ENCODE data around the gene ARID5B.

DNA sequence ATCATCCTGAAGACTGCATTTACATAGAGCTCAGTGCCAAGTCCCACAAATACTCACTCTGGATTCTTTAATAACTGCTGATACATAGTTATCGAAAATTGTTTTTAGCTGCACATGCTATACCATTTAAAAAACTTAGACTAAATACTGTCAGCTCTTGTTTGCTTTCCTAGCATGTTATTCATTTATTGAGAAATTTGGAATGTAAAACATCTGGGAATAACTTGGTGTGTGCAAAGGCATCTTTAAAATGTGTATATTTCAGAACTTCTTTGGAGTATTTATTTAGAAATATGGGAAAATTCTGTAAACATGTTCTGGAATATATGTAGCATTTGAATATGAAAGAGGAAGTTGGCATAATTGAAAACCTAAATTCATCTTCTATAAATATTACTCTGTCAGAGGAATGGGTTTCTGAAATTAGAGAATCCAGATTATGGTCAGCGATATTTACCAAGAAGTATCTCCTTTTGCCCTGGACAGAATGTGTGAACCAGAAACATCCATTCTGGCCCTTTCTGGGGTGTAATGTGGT, 119.7 kb downstream of the ARID5B start:
- TF ChIP-seq, protein P1, sequence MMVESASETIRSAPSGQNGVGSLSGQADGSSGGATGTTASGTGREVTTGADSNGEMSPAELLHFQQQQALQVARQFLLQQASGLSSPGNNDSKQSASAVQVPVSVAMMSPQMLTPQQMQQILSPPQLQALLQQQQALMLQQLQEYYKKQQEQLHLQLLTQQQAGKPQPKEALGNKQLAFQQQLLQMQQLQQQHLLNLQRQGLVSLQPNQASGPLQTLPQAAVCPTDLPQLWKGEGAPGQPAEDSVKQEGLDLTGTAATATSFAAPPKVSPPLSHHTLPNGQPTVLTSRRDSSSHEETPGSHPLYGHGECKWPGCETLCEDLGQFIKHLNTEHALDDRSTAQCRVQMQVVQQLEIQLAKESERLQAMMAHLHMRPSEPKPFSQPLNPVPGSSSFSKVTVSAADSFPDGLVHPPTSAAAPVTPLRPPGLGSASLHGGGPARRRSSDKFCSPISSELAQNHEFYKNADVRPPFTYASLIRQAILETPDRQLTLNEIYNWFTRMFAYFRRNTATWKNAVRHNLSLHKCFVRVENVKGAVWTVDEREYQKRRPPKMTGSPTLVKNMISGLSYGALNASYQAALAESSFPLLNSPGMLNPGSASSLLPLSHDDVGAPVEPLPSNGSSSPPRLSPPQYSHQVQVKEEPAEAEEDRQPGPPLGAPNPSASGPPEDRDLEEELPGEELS (CRISPR knock-in tag; IDR thresholded peaks at IDR 0.05), result no peak
- TF ChIP-seq, protein P2, sequence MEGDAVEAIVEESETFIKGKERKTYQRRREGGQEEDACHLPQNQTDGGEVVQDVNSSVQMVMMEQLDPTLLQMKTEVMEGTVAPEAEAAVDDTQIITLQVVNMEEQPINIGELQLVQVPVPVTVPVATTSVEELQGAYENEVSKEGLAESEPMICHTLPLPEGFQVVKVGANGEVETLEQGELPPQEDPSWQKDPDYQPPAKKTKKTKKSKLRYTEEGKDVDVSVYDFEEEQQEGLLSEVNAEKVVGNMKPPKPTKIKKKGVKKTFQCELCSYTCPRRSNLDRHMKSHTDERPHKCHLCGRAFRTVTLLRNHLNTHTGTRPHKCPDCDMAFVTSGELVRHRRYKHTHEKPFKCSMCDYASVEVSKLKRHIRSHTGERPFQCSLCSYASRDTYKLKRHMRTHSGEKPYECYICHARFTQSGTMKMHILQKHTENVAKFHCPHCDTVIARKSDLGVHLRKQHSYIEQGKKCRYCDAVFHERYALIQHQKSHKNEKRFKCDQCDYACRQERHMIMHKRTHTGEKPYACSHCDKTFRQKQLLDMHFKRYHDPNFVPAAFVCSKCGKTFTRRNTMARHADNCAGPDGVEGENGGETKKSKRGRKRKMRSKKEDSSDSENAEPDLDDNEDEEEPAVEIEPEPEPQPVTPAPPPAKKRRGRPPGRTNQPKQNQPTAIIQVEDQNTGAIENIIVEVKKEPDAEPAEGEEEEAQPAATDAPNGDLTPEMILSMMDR (IDR thresholded peaks at IDR 0.05), result no peak
- TF ChIP-seq, protein P3, sequence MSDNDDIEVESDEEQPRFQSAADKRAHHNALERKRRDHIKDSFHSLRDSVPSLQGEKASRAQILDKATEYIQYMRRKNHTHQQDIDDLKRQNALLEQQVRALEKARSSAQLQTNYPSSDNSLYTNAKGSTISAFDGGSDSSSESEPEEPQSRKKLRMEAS (CRISPR knock-in tag; IDR thresholded peaks at IDR 0.05), result no peak

Measured in WTC11 (cell line).